Myocyte (in vitro differentiated cells): Measurements from ENCODE around the gene RGR. TPM values are rescaled to one million over a fixed set of nuclear protein-coding genes. Genes with fewer than 3 reads are reported as not detected.
"Not testable (repeated sequence)": the region's sequence is repeated elsewhere in the genome, so short reads cannot be mapped to it uniquely, and the experiment has no call there.

Source experiments
- DNase-seq: peaks from one replicate; pipeline ENCODE4 v3.0.0-alpha.2; 2012; ENCODE audit warnings: low read depth
- total RNA-seq: library from RNA; depleted of rRNA; stranded (reverse); fragments of >200 nt; gene quantifications from 2 replicates; pipeline ENCODE4 v1.2.3, GENCODE V29; 2014

The RGR gene
- total RNA-seq, 1 donor from 2014 or later = 2.3 TPM

DNA sequence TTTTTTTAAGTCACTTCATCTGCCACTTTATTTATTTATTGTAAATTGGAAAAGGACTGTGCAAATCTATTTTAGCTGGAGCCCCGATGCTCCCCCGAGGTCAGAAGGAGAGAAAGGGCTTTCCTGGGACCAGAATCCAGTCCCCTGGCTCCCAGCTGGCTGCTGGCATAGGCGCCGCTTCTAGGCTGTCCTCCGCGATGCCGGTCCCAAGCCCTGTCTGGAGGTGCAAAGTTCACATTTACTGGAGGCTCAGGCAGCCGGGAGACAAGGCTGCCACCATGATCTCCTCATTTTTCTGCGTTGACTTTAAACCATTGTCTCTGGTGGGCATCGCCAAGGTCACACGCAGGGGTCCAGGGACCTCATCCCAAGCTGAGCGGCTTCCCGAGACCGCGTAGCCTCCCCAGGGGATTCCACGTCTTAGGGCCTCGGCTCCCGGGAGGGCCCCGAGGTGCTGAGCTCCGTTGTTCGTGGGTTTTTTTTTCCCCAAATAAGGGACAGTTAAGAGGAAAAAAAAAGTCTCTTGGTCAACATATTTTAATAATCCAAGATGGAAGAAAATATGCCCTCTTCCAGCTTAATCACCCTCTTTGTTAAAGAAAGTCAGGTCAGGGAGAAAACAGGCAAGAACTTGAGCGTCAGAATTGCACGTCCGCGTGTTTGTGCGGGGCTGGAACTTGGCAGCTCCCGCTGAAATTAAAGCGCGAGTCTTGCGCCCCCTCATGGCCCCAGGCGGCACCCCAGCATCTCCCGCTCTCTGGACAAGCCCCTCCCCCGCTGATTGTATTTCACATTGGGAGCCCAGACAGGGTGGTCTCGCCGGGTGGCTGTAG, 11.9 kb downstream of the RGR start:
- peak; percentile 65 for DNase-seq

DNA sequence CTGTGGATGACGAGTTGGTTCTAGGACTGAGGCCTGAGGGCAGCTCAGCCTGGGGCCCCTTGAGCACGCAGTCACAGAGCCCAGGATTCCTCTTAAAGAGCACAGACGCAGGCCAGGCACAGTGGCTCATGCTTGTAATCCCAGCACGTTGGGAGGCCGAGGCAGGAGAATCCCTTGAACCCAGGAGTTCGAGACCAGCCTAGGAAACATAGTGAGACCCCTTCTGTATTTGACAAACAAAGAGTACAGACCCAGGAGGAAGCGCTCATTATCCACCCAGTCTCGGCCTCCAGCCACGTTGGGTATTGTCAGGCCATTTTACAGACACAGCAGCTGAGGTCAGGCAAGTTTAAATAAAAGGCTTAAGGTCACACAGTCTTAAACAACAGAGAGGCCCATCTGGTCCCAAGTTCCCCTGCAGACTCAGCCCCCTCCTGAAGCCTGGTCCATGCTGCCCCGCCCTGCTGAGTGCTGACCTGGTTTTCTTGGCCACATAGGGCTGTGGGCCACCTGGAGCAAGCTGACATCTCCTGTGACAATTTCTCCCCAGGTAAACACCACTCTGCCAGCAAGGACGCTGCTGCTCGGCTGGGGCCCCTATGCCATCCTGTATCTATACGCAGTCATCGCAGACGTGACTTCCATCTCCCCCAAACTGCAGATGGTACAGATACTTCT, 12.6 kb downstream of the RGR start:
- DNase-seq = no peak

DNA sequence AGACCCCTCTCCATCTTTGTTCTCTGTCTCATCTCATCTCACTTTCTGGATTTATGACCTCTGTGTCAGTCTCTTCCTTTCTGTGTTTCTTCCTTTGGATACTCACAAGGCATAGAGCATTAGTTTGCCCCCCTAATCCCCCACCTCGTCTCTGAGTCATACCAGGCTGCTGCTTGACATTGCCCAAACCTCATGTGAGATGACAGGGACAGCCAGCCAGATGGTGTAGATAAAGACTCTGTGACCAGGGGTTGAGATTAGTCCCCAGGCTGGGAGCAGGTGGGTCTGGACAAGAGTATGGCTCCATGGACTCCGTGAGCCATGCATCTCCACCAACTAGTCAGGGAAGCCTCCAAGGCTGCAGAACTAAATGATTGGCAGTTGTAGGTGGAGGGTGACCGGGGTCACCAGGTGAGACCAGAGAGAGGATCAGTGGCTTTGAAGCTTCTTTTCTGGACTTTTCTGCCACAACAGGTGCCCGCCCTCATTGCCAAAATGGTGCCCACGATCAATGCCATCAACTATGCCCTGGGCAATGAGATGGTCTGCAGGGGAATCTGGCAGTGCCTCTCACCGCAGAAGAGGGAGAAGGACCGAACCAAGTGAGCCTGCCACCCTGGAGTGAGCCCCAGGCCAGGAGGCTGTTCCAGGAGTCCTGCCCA, 13.3 kb downstream of the RGR start:
- DNase-seq = no peak

DNA sequence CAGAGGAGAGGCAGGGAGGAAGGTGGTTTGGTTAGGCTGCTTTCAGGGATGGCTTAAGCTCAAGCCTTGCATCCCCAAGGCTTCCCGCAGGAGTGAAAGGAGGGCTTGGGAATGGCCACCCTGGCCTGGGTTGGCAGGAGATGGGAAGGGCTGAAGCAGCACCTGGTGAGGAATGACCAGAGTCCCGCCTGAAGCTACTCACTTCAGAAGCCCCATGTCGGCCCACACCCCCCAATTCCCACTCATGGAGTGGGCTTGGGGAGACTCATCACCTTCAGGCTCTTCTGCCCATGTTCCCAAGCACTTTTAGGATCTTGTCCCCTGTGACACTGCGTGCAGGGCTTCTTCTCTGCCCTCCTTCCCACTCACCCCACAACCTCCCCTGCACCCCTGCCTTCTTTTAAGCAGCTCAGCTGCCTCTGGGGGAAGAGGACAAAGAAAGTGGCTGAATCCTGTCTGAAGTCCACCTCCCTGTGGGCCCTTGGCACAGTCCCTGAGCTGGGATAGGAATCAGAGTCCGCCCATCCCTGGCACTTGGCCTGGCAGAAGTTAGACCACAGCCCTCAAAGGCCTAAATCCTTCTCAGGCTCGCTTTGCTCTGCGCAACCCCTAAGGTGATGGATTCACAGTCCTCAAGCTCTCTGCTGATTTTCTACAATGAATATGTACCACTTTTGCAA, 16.5 kb downstream of the RGR start:
- no peak for DNase-seq

DNA sequence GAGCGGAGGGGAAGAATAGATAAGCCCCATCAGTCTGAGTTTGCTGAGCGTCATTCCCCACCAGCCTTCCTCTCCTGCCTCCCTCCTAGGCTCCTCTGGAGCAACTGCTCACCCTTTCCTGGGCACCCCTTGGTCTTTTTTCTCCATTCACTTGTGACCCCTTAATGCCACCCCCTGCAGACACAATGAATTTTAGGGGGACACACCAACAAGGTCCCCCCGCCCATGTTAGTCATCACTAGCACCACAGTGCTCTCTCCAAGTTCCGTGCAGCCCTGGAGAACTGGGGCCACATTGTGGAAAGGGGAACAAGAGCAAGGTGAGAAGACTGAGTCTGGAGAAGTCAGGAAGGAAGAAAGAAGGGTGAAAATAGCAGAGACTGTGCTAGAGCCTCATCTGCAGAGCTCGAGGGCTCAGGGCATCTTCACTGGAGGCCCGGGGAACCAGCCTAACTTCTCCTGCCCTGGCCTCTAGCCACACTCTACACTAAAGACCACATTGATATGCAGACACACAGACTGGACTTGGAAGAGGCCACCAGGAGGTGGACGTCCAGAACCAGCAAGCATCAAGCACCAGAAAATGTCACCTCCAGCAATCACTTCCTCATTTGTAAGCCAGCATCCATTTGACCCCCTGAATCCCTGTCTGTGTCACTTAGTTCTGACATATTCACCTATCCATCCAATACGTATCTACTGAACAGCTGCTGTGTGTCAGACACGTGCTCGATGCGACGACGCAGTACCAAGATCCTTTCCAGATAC, 17.5 kb downstream of the RGR start:
- DNase-seq = no peak

DNA sequence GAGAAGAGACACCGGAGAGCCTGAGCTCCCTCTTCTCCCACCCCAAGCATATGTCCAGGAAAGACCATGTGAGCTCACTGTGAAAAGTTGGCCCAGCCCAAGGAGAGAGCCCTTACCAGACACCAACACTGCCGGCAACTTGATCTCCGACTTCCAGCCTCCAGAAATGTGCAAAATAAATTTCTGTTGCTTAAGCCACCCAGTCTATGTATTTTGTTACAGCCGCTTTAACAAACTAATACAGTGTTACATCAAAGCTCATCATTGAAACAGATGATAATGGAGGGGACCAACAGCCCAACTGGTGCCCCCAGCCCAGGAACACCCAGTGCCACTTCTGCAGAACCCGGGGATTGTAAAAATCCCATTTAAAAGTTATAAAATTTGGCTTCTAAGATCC, 18.9 kb downstream of the RGR start:
- no peak for DNase-seq

DNA sequence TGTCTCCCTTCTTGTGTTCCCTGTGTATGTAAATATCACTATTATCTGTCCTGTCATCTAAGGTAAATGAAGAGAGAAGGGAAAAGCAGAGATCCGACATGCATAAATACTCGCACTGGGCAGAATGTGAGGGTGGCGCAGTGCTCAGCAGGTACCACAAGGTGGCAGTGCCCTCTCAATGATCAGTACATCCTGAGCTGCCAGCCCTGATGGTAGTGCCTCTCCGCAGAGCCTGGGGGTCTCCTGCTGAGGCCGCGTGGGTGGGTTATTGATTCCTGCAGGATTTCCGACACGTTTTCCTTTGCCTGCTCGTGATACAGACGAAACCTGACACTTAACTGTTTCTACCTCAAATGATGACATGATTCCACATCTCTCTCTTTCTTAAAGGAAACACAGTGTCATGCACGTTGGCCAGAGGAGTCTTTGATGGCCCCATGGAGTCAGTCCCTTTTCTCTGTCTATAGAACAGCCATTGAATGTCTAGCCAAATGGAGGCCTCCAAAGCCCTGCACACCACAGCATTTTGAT, 19.8 kb downstream of the RGR start:
- peak; percentile 66 for DNase-seq

DNA sequence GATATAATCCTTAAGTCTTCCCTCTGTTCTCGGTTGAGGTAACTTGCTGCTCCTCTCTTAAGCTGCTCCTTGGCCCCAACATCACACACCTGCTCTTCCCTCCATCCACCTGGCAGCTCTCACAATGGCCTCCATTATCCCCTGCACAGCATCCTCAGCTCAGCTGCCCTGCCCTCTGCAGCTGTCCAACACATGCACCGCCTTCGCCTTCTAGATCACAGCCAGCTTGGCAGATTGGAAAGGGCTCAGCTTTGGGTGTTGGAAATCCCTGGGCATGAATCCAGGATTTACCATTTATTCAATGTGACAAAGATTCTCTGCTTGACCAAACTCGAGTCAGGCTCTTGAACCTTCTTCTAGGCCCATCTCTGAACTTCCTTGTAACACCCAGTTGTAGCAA, 20.6 kb downstream of the RGR start:
- peak; percentile 90 for DNase-seq

DNA sequence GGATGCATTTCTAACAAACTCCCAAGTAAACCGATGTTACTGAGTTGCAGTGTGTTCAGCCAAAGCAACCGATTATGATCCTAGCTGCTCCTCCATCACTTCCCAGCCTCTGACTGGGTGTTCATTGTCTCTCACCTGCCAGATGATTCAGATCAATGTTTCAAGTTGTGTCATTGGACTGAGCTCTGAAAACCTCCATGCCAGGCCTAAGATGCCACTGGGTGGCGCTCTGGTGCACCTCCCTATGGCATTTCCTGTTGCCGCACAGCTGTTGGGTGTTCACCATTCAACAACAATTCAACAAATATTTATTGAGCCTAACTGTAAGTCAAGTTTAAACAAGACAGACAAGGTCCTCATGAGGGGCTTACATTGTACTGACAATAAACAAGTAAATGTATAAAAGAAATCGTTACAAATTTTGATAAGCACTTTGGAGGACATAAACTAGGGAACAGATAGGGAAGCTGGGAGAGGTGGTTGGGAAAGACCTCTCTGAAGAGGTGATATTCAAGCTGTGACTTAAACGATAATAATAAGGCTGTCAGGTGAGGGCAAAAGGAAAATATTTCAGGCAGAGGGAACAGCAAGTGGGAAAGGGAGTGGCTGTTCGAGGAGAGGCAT, 22.8 kb downstream of the RGR start:
- peak; percentile 57 for DNase-seq

DNA sequence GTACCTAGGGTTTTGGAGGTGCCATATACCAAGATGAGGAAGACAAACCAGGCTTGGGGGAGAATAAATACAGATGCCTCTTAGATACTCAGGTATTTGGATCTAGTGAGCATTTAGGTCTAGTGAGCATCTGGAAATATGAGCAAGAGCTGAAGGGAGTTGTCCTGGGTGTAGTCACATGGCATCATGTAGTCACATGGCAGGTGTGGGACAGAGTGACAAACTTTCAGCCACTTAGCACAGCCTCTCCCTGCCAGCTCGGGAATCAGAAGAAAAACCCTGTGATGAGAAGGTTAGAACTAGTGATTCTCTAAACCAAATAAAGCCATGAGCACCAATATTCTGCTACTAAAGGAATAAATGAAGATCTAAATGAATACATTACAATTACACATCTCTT, 24.3 kb downstream of the RGR start:
- DNase-seq = no peak

DNA sequence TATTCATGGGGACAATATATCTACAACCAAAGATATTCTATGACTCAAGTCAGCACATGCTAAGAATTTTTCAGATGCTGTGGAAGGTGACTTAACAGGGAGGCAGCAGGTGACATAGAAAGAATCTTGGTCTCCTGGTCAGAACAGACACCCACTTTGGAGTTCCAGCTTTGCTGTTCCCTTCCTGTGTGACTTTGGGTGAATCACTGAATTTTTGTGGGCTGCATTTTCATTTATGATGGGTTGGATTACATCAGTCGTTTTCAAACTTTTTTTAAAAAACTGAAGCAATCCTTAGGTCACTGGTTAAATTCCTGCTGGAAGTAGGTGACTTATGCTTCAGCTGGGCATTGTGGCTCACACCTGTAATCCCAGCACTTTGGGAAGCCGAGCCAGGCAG, 24.9 kb downstream of the RGR start:
- peak; percentile 47 for DNase-seq

DNA sequence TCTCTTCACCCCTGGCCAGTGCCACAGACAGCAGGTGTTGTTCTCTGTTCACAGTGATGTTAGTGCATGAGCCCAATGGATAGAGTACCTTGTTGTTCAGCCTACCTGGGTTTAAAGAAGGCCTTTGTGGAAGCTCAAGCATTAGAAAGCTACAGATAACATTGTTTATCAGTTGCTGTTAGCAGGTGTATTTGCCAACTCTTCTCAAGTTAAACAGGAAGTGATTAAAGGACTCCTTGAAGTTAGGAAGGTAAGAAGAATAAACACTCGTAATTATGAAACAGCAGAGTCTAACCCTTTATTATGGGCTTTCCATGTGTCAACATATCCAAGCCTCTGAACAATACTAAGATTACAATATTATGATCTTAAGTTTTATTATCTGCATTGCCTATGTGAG, 25.9 kb downstream of the RGR start:
- DNase-seq = no peak

DNA sequence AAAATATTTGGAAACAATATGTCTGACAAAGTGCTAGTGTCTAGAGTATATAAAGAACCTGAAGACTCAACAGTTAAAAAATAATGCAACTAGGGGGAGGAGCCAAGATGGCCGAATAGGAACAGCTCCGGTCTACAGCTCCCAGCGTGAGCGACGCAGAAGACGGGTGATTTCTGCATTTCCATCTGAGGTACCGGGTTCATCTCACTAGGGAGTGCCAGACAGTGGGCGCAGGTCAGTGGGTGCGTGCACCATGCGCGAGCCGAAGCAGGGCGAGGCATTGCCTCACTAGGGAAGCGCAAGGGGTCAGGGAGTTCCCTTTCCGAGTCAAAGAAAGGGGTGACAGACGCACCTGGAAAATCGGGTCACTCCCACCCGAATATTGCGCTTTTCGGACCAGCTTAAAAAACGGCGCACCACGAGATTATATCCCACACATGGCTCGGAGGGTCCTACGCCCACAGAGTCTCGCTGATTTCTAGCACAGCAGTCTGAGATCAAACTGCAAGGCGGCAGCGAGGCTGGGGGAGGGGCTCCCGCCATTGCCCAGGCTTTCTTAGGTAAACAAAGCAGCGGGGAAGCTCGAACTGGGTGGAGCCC, 35.1 kb downstream of the RGR start:
- not testable (repeated sequence) for DNase-seq

DNA sequence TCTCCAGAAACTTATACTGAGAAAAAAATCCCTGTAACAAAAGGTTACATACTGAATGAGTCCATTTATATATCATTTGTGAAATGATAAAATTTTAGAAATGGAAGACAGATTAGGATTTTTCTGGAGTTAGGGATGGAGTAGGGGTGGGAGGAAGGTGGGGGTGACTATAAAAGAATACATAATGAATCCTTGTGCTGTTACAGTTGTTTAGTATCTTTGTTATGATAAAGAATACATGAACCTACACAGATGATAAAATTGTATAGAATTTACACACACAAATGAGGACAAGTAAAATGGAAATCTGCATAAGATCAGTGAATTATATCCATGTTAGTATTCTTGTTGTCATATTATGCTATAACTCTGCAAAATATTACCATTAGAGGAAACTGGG, 41.8 kb downstream of the RGR start:
- no peak for DNase-seq

DNA sequence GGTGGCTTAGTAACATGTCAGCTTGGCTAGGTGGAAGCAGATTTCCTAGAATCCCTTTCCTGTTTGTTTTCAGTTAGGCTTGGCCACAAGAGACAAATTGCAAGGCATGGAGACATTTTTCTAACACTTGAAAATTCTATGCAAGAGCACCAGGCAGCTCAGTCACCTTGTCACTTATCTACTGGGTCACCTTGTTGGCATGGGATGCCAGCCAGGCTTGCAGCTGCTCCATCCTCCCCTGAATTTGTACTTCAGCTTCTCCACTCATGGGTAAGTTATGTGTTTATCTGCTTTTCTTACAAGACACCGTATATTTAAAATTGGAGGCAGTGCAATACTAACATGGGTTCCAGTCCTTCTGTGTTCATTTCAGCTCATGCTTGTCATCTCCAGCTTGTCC, 43.3 kb downstream of the RGR start:
- no peak for DNase-seq

DNA sequence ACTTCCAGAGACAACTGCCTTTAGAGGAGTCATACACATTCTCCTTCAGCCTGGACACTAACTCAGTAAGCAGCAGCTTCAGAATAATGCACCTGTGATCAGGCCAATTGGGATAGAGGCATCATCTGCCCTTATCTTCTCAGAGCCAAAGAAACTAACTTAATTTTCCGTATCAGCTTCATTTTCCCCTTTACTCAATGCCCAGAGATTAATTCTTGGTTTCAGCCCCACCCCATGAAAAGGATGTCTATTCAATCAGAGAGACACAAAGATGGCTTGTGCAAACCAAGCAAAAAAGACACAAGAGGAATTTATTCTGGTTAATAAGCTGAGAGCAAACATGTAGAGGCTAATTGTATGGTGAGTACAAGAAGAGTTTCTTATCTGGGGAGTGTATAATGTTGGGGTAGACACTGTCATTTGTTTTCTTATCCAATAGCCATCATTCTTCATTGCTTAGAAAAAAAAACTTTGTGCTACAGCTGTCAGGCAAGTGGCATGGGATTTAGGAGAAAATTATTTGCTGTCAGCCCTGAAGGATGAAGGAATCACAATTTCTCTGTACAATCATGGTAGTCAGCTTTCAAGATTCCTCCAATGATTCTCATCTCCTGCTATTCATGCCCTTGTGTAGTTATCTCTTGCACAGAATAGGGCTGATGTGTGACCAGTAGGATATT, 44.8 kb downstream of the RGR start:
- DNase-seq = no peak

DNA sequence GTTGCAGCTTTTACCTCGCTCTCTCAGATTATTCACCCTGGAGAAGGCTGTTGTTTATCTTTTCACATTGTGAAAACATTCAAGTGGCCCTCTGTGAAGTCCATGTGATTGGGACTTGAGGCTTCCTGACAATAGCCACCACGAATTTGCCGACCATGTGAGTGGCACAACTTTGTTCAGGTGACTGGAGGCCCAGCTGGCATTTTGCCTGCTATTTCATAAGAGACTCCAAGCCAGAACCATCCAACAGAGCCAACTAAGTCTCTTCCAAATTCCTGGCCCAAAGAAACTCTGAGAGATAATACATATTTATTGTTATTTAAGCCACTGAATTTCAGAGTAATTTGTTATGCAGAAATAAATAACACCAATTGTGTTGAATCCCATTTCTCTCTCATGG, 45.4 kb downstream of the RGR start:
- DNase-seq = no peak

DNA sequence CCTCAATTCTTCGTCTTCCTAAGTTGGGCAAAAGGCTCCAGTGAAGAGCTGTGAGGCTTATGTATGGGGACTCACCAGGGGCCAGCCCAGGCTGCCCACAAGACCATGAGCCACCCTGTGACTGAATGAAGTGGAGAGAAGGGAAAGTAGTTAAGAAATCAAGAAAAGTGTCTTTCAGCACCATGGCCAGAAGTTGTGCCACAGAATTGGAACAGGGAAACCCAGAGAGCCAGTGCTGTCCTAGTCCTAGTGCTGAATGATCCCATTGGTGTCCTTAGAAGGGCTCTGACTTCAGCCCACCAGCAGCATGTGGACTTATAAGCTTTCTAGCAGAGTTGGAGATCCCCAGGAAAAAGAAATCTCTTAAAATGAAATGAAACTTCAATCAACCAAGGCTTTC, 46.5 kb downstream of the RGR start:
- peak; percentile 85 for DNase-seq

DNA sequence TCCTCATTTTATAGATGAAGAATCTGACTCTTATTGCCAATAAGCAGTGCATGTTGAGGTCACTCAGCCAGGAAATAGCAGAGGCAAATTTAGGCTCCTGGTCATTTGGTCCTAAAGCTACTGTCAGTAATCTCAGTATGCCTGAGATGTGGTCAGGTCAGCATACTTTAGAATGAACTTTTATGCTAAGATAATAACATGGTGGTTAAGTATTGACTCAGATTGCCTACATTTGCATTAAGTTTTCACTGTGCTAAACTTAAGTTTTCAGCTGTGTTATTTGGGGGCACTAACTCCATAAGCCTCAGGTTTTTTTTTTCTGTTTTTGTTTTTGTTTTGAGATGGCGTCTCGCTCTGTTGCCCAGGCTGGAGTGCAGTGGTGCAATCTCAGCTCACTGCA, 47.6 kb downstream of the RGR start:
- no peak for DNase-seq
